HCT116 (cell line): ENCODE measurements around the gene IDH3G. TPM values are rescaled to one million over a fixed set of nuclear protein-coding genes. Genes with fewer than 3 reads are reported as not detected.

Experiments
- ATAC-seq: fragments of 200-7000 bp; cut with Tn5 transposase; 2 replicates; pipeline ENCODE4 v1.9.1; 2020; ENCODE audit warnings: mild to moderate bottlenecking, moderate library complexity
- BruUV-seq: library from RNA; stranded (reverse); fragments of 400-500 nt; replicated peaks from 2 replicates; lab custom pipeline; 2021; lab: Mats Ljungman, UMichigan
- CTCF ChIA-PET: fragments of 300-600 bp; sonication (Branson Sonifier 250); formaldehyde crosslinking; loops from one replicate; lab custom pipeline; 2021; ENCODE audit warnings: antibody characterized with exemption; lab: Charles Lee
- POLR2A ChIA-PET: fragments of 300-600, 350-600 bp; sonication (Branson Sonifier 250); formaldehyde crosslinking; loops from one replicate; lab custom pipeline; 2021; ENCODE audit warnings: antibody characterized with exemption; lab: Charles Lee
- RAD21 ChIA-PET, 2 experiments: fragments of 300-600 bp; sonication (Branson Sonifier 250); formaldehyde crosslinking; loops; one replicate each; lab custom pipeline; 2023; ENCODE audit warnings: low total read pairs in 2 of 2; ENCODE audit not compliant: uncharacterized antibody in 2 of 2, unreplicated experiment in 2 of 2, low non-redundant PET in 1 of 2; lab: Charles Lee
- DNase-seq: peaks from one replicate; pipeline ENCODE4 v3.0.0-alpha.2; 2010; ENCODE audit warnings: low read depth, low spot score
- H2AFZ ChIP-seq: fragments of 200-600 bp; shearing (Covaris generic), sonication (generic); 2 replicates; pipeline ENCODE4 v1.6.1; 2017; ENCODE audit warnings: low read depth, mixed run types, mixed read lengths, antibody characterized with exemption, low read length; ENCODE audit not compliant: poor library complexity, severe bottlenecking
- H3K27ac ChIP-seq: 2 replicates; pipeline ENCODE4 v1.5.1; 2012; ENCODE audit warnings: low read depth, low read length
- H3K27me3 ChIP-seq: fragments of 200-600 bp; sonication (generic); 2 replicates; pipeline ENCODE4 v1.6.1; 2016; ENCODE audit warnings: mixed run types, low read length, mixed read lengths; ENCODE audit not compliant: insufficient read depth
- H3K36me3 ChIP-seq, 2 experiments: fragments of 200-500 bp in 1 of 2; fragments of 200-600 bp in 1 of 2; sonication (Bioruptor generic) in 1 of 2; sonication (generic) in 1 of 2; 2 replicates each; pipeline versions ENCODE4 v1.5.1 to v1.6.1; 2014 to 2016; ENCODE audit warnings: low read length in 2 of 2, inconsistent platforms in 1 of 2, mixed read lengths in 1 of 2, mixed run types in 1 of 2; ENCODE audit not compliant: insufficient read depth in 2 of 2, control insufficient read depth in 1 of 2
- H3K4me1 ChIP-seq, 2 experiments: fragments of 200-600 bp in 1 of 2; sonication (generic) in 1 of 2; 2 replicates each; pipeline versions ENCODE4 v1.5.1 to v1.6.1; 2012 to 2017; ENCODE audit warnings: low read length in 2 of 2, inconsistent platforms in 1 of 2, mild to moderate bottlenecking in 1 of 2, mixed read lengths in 1 of 2, mixed run types in 1 of 2, moderate library complexity in 1 of 2; ENCODE audit not compliant: insufficient read depth in 2 of 2, control insufficient read depth in 1 of 2
- H3K4me2 ChIP-seq: fragments of 200-600 bp; sonication (generic); 2 replicates; pipeline ENCODE4 v1.6.1; 2017; ENCODE audit warnings: mixed run types, low read length, mixed read lengths
- H3K4me3 ChIP-seq, 2 experiments: fragments of 200-600 bp in 1 of 2; sonication (generic) in 1 of 2; replicated peaks in 1 of 2; 2 replicates each; pipeline ENCODE4 v1.5.1; 2011 to 2016; ENCODE audit warnings: low read length in 2 of 2, control low read depth in 1 of 2, low read depth in 1 of 2, mild to moderate bottlenecking in 1 of 2, mixed read lengths in 1 of 2, mixed run types in 1 of 2
- H3K79me2 ChIP-seq: fragments of 200-600 bp; sonication (generic); 2 replicates; pipeline ENCODE4 v1.6.1; 2017; ENCODE audit warnings: mild to moderate bottlenecking, mixed run types, low read length, moderate library complexity, mixed read lengths; ENCODE audit not compliant: insufficient read depth
- H3K9ac ChIP-seq: fragments of 200-600 bp; sonication (generic); 2 replicates; pipeline ENCODE4 v1.6.1; 2016; ENCODE audit warnings: low read length, mixed read lengths
- H3K9me2 ChIP-seq: fragments of 200-600 bp; sonication (generic), shearing (Covaris generic); 2 replicates; pipeline ENCODE4 v1.6.1; 2017; ENCODE audit warnings: mixed run types, mild to moderate bottlenecking, moderate library complexity; ENCODE audit not compliant: insufficient read depth
- H3K9me3 ChIP-seq, 2 experiments: fragments of 200-500 bp in 1 of 2; fragments of 200-600 bp in 1 of 2; sonication (Bioruptor generic) in 1 of 2; sonication (generic) in 1 of 2; 2 replicates each; pipeline ENCODE4 v1.6.1; 2014 to 2017; ENCODE audit warnings: low read length in 2 of 2, mixed read lengths in 2 of 2, inconsistent platforms in 1 of 2, low read depth in 1 of 2, mild to moderate bottlenecking in 1 of 2, mixed run types in 1 of 2, moderate library complexity in 1 of 2; ENCODE audit not compliant: control insufficient read depth in 1 of 2, insufficient read depth in 1 of 2
- H4K20me1 ChIP-seq: fragments of 200-600 bp; sonication (generic), shearing (Covaris generic); 2 replicates; pipeline ENCODE4 v1.6.1; 2017; ENCODE audit warnings: mixed run types, mild to moderate bottlenecking, moderate library complexity; ENCODE audit not compliant: insufficient read depth
- CBX3 ChIP-seq: IDR thresholded peaks from 2 replicates; pipeline ENCODE4 v1.6.1; 2012; ENCODE audit warnings: low read depth
- CEBPB ChIP-seq: IDR thresholded peaks from 2 replicates; pipeline ENCODE4 v1.6.1; 2012; ENCODE audit warnings: low read depth
- EGR1 ChIP-seq: IDR thresholded peaks from 2 replicates; pipeline ENCODE4 v1.6.1; 2012; ENCODE audit warnings: low read depth
- EZH2phosphoT487 ChIP-seq: fragments of 200-600 bp; IDR thresholded peaks from 2 replicates; pipeline ENCODE4 v1.6.1; 2018; ENCODE audit warnings: antibody characterized with exemption, borderline replicate concordance
- FOSL1 ChIP-seq: IDR thresholded peaks from 2 replicates; pipeline ENCODE4 v1.6.1; 2012; ENCODE audit warnings: low read depth
- POLR2A ChIP-seq: IDR thresholded peaks from 2 replicates; pipeline ENCODE4 v1.7.0; 2011; ENCODE audit warnings: borderline replicate concordance; ENCODE audit not compliant: insufficient read depth, insufficient read length; ENCODE audit errors: extremely low read depth
- POLR2AphosphoS5 ChIP-seq: IDR thresholded peaks from 2 replicates; pipeline ENCODE4 v1.6.1; 2011; ENCODE audit warnings: mild to moderate bottlenecking, low read depth, low read length, moderate library complexity
- RAD21 ChIP-seq: IDR thresholded peaks from 2 replicates; pipeline ENCODE4 v1.6.1; 2012; ENCODE audit warnings: low read depth, mild to moderate bottlenecking
- SP1 ChIP-seq: IDR thresholded peaks from 2 replicates; pipeline ENCODE4 v1.6.1; 2012; ENCODE audit warnings: low read depth
- SRF ChIP-seq: IDR thresholded peaks from 2 replicates; pipeline ENCODE4 v1.6.1; 2012; ENCODE audit warnings: low read depth
- TCF7L2 ChIP-seq: IDR thresholded peaks from 2 replicates; pipeline ENCODE4 v1.7.0; 2011; ENCODE audit warnings: borderline replicate concordance, inconsistent platforms; ENCODE audit not compliant: insufficient read depth, insufficient read length; ENCODE audit errors: extremely low read depth
- YY1 ChIP-seq: IDR thresholded peaks from 2 replicates; pipeline ENCODE4 v1.6.1; 2011; ENCODE audit warnings: low read length, low read depth, moderate library complexity, mild to moderate bottlenecking; ENCODE audit not compliant: insufficient replicate concordance; ENCODE audit errors: extremely low read depth
- ZBTB33 ChIP-seq: IDR thresholded peaks from 2 replicates; pipeline ENCODE4 v1.6.1; 2011; ENCODE audit warnings: mild to moderate bottlenecking, low read length, moderate library complexity; ENCODE audit not compliant: insufficient replicate concordance; ENCODE audit errors: extremely low read depth
- ZFX ChIP-seq: fragments of 450-650 bp; IDR thresholded peaks from 2 replicates; pipeline ENCODE4 v1.6.1; 2017
- ZNF274 ChIP-seq: fragments of 200-500 bp; sonication (Bioruptor generic); IDR thresholded peaks from 2 replicates; pipeline ENCODE4 v1.6.1; 2014; ENCODE audit warnings: mild to moderate bottlenecking, low read depth, low read length, inconsistent platforms
- intact Hi-C: fragments of 100-400 bp; cut with micrococcal nuclease; formaldehyde crosslinking; loops from 2 replicates; pipeline ENCODE4 v1.10.0; 2022
- total RNA-seq: library from RNA; stranded (reverse); gene quantifications from one replicate; pipeline ENCODE4 v1.2.1, GENCODE V29; 2021; ENCODE audit not compliant: unreplicated experiment
- TF ChIP-seq, protein P1 (sequence below): IDR thresholded peaks from 2 replicates; pipeline ENCODE4 v1.6.1; 2012
- TF ChIP-seq, protein P2 (sequence below), 3 experiments: fragments of 200-600 bp in 1 of 3; sonication (generic) in 1 of 3; IDR thresholded peaks in 2 of 3; conservative IDR thresholded peaks in 1 of 3; 2 replicates each; pipeline ENCODE4 v1.5.1; 2012 to 2017; ENCODE audit warnings: low read depth in 2 of 3, low read length in 2 of 3, antibody characterized with exemption in 1 of 3, borderline replicate concordance in 1 of 3, control low read depth in 1 of 3, mild to moderate bottlenecking in 1 of 3, mixed read lengths in 1 of 3, mixed run types in 1 of 3, moderate library complexity in 1 of 3; ENCODE audit not compliant: insufficient read depth in 1 of 3

IDH3G gene
- total RNA-seq, 1 experiment from 2014 or later: 49.7 TPM

DNA sequence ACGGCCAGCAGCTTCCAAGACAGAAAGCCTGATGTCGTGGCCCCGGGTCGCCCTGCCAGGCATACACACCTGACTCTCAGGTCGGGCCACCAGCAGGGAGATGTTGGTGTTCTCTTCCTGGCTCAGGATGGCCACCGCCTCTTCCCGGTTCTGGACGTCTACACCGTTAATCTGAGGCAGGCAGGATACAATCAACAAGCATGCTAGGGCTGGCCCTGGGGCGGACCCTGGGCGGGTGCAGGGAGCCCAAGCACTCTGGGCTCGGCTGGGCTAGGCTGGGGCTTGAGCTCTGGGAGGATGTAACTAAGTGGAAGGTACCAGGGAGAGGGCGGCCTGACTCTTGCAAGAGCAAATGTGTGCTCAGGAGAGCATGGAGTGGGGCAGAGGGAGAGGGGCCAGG lies 11.3 kb upstream of the IDH3G start:
- ChIA-PET POLR2A (no interaction called here), RAD21 (no interaction called here), CTCF (no interaction called here)
- no peaks in the 10 kb centered on the region for H3K27me3 ChIP-seq
- TF ChIP-seq YY1 (no peak), CEBPB (no peak), ZNF274 (no peak), SP1 (no peak), RAD21 (no peak), SRF (no peak), ZBTB33 (no peak), FOSL1 (no peak), EZH2phosphoT487 (no peak), ZFX (no peak), POLR2A (no peak), POLR2AphosphoS5 (no peak), CBX3 (no peak), EGR1 (no peak), TCF7L2 (no peak)
- TF ChIP-seq, protein P1, sequence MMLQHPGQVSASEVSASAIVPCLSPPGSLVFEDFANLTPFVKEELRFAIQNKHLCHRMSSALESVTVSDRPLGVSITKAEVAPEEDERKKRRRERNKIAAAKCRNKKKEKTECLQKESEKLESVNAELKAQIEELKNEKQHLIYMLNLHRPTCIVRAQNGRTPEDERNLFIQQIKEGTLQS: no peak
- TF ChIP-seq, protein P2, sequence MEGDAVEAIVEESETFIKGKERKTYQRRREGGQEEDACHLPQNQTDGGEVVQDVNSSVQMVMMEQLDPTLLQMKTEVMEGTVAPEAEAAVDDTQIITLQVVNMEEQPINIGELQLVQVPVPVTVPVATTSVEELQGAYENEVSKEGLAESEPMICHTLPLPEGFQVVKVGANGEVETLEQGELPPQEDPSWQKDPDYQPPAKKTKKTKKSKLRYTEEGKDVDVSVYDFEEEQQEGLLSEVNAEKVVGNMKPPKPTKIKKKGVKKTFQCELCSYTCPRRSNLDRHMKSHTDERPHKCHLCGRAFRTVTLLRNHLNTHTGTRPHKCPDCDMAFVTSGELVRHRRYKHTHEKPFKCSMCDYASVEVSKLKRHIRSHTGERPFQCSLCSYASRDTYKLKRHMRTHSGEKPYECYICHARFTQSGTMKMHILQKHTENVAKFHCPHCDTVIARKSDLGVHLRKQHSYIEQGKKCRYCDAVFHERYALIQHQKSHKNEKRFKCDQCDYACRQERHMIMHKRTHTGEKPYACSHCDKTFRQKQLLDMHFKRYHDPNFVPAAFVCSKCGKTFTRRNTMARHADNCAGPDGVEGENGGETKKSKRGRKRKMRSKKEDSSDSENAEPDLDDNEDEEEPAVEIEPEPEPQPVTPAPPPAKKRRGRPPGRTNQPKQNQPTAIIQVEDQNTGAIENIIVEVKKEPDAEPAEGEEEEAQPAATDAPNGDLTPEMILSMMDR (IDR thresholded peaks at IDR 0.05 in 2 of 3, conservative IDR thresholded peaks at IDR 0.05 in 1 of 3; ENCODE audit: borderline replicate concordance in 1 of 3, insufficient read depth in 1 of 3, low read depth in 2 of 3, low read length in 2 of 3): no peak
- BruUV-seq: no TSS peak
- H3K9ac ChIP-seq: no peak overlapping the region
- H3K4me3 ChIP-seq: no peak overlapping the region
- H3K36me3 ChIP-seq: no peaks in the 10 kb centered on the region
- H3K9me2 ChIP-seq: no peaks in the 10 kb centered on the region
- intact Hi-C loops: no loop called here
- no peak for ATAC-seq
- no peak overlapping the region for H3K27ac ChIP-seq
- no peak overlapping the region for H2AFZ ChIP-seq
- no peak for DNase-seq
- no peaks in the 10 kb centered on the region for H3K9me3 ChIP-seq
- no peaks in the 10 kb centered on the region for H3K4me1 ChIP-seq
- H4K20me1 ChIP-seq: no peaks in the 10 kb centered on the region
- no peak overlapping the region for H3K4me2 ChIP-seq
- H3K79me2 ChIP-seq: no peaks in the 10 kb centered on the region
